Lung (tissue), 12 donors: ENCODE measurements around the gene CGB1. TPM values are rescaled to one million over a fixed set of nuclear protein-coding genes. Genes with fewer than 3 reads are reported as not detected.
"Not testable (repeated sequence)": the region's sequence is repeated elsewhere in the genome, so short reads cannot be mapped to it uniquely, and the experiment has no call there.

Experiments used
- ATAC-seq: fragments of 200-7000 bp; cut with Tn5 transposase; one replicate; pipeline ENCODE4 v1.9.1; 2020; ENCODE audit warnings: moderate number of reproducible peaks; ENCODE audit not compliant: insufficient read depth, low FRiP score
- DNase-seq, 3 donors: peaks; one replicate each; pipeline ENCODE4 v3.0.0-alpha.2; 2013 to 2017
- H3K27ac ChIP-seq, 2 donors: one replicate each; pipeline ENCODE4 v1.5.1; 2013; ENCODE audit warnings: mild to moderate bottlenecking in 2 of 2, moderate library complexity in 2 of 2, control low read depth in 1 of 2, inconsistent platforms in 1 of 2, low read depth in 1 of 2, low read length in 1 of 2
- H3K27me3 ChIP-seq, 3 donors: one replicate each; pipeline ENCODE4 v1.5.1; 2013; ENCODE audit warnings: low read length in 2 of 3; ENCODE audit not compliant: control insufficient read depth in 3 of 3, insufficient read depth in 3 of 3
- H3K36me3 ChIP-seq, 4 donors: one replicate each; pipeline ENCODE4 v1.5.1; 2013; ENCODE audit warnings: low read length in 4 of 4, mild to moderate bottlenecking in 1 of 4, moderate library complexity in 1 of 4; ENCODE audit not compliant: control insufficient read depth in 4 of 4, insufficient read depth in 4 of 4
- H3K4me1 ChIP-seq, 5 donors: one replicate each; pipeline ENCODE4 v1.5.1; 2013; ENCODE audit warnings: low read length in 5 of 5, mild to moderate bottlenecking in 2 of 5, moderate library complexity in 1 of 5; ENCODE audit not compliant: control insufficient read depth in 5 of 5, insufficient read depth in 5 of 5
- H3K4me3 ChIP-seq: one replicate; pipeline ENCODE4 v1.5.1; 2013; ENCODE audit warnings: mild to moderate bottlenecking, control low read depth, moderate library complexity
- H3K9ac ChIP-seq, 2 donors: one replicate each; pipeline ENCODE4 v1.5.1; 2013; ENCODE audit warnings: low read length in 2 of 2, control low read depth in 1 of 2; ENCODE audit not compliant: insufficient read depth in 1 of 2
- H3K9me3 ChIP-seq, 4 donors: one replicate each; pipeline ENCODE4 v1.5.1; 2013; ENCODE audit warnings: low read length in 3 of 4, mild to moderate bottlenecking in 1 of 4, moderate library complexity in 1 of 4; ENCODE audit not compliant: control insufficient read depth in 4 of 4, insufficient read depth in 3 of 4
- CTCF ChIP-seq: IDR thresholded peaks from 2 replicates; pipeline ENCODE4 v1.5.1; 2012; ENCODE audit warnings: mild to moderate bottlenecking; ENCODE audit errors: control extremely low read depth, extremely low read depth
- WGBS, 2 donors: extraction: QIAGEN DNeasy Blood & Tissue Kit; methylation state at CpG; one replicate each; pipeline ENCODE4 v1.1.7; 2013; 5-methylcytosine and 5-hydroxymethylcytosine counted together
- polyA plus RNA-seq, 2 donors: library from polyadenylated mRNA; stranded (reverse); fragments of 200-250 nt; gene quantifications; one replicate each; pipeline ENCODE4 v1.2.1, GENCODE V29; 2013
- total RNA-seq, 2 donors: library from RNA; depleted of rRNA in 1 of 2; stranded (reverse); fragments of >200 nt in 1 of 2; gene quantifications; one replicate each; pipeline ENCODE4 v1.2.1, GENCODE V29; 2014 to 2021
- donor health status: control.
- donor health status: control.
- donor health status: Bipolar disorder and iron deficiency.
- donor health status: healthy.
- donor health status: DM: yes; HTN: yes; CAD: no.

The CGB1 gene
- total and polyA plus RNA-seq, 4 donors: not detected

GRCh38 chr19:49057636-49058234 is 21.0 kb upstream of the CGB1 start, which contains the start of gene CGB7:
Gene CGB7 (minus strand): TSS chr19:49057749. CDS start chr19:49055375, 2,374 bp downstream.
- 2 to 5% methylated on average over 36 to 38 of the region's 38 CpGs for WGBS, 2 donors
- Histone ChIP-seq H3K4me3 (peak within 1 kb of the TSS; percentile 18), H3K27ac (no peak within 1 kb of the TSS), H3K36me3 (no peaks in the 10 kb centered on the region), H3K4me1 (peaks cover 0 to 21% (median 4%) of the 10 kb centered on the region in 5 donors), H3K27me3 (peaks cover 0 to 33% (median 22%) of the 10 kb centered on the region in 3 donors), H3K9me3 (no peaks in the 10 kb centered on the region), H3K9ac (no peak within 1 kb of the TSS)
- no peak for TF ChIP-seq CTCF
- peak; percentile 53 to 66 (median 58) for DNase-seq
- ATAC-seq: peak; percentile 70

- H3K4me1 ChIP-seq: peaks cover 0 to 21% (median 4%) of the 10 kb centered on the region in 5 donors
- not testable (repeated sequence) for H3K9me3 ChIP-seq, H3K36me3 ChIP-seq, ATAC-seq, H3K27ac ChIP-seq, H3K4me3 ChIP-seq, H3K9ac ChIP-seq
- H3K27me3 ChIP-seq: peaks cover 0 to 33% (median 22%) of the 10 kb centered on the region in 3 donors
- WGBS, 2 donors: 2 to 3% methylated on average over 25 to 34 of the region's 34 CpGs
- DNase-seq: peak in 1 of 3 donors; percentile 22
Measured at GRCh38 chr19:49056902-49057596, 20.4 kb upstream of the CGB1 start.

- no peak for TF ChIP-seq CTCF
Measured at GRCh38 chr19:49056101-49056901, 19.6 kb upstream of the CGB1 start.

GRCh38 chr19:49050376-49051033 is 13.8 kb upstream of the CGB1 start:
- not testable (repeated sequence) for H3K4me3 ChIP-seq, H3K36me3 ChIP-seq, ATAC-seq, H3K27me3 ChIP-seq, DNase-seq, H3K27ac ChIP-seq, H3K9me3 ChIP-seq, H3K9ac ChIP-seq, H3K4me1 ChIP-seq
- WGBS, 2 donors: 78 to 85% methylated on average over 24 of the region's 24 CpGs

More at GRCh38 chr19:49056101-49056901, 19.6 kb upstream of the CGB1 start:
- Histone ChIP-seq H3K9ac (no peak overlapping the region), H3K27me3 (peaks cover 0 to 33% (median 22%) of the 10 kb centered on the region in 3 donors), H3K4me3 (peak overlapping the region; percentile 22), H3K27ac (no peak overlapping the region), H3K36me3 (no peaks in the 10 kb centered on the region), H3K9me3 (no peaks in the 10 kb centered on the region), H3K4me1 (peaks cover 0 to 21% (median 4%) of the 10 kb centered on the region in 5 donors)
- WGBS, 2 donors: 0% methylated on average over 63 of the region's 63 CpGs
- DNase-seq: peak; percentile 46 to 56 (median 48)
- ATAC-seq: peak; percentile 81

GRCh38 chr19:49049834-49050233 is 13.1 kb upstream of the CGB1 start:
- H3K27ac ChIP-seq, DNase-seq, H3K36me3 ChIP-seq, H3K4me1 ChIP-seq, H3K9me3 ChIP-seq, H3K9ac ChIP-seq, H3K27me3 ChIP-seq, H3K4me3 ChIP-seq, ATAC-seq: not testable (repeated sequence)
- WGBS, 2 donors: 74 to 79% methylated on average over 3 of the region's 4 CpGs

- DNase-seq, H3K9me3 ChIP-seq, H3K4me1 ChIP-seq, H3K4me3 ChIP-seq, H3K27me3 ChIP-seq, H3K9ac ChIP-seq, H3K36me3 ChIP-seq, H3K27ac ChIP-seq, ATAC-seq: not testable (repeated sequence)
- WGBS, 2 donors: 70 to 75% methylated on average over 8 to 10 of the region's 12 CpGs
Measured at GRCh38 chr19:49049011-49049410, 12.3 kb upstream of the CGB1 start, which contains the start of gene CGB8. Gene CGB8 (minus strand): TSS chr19:49049111. CDS start chr19:49048739, 372 bp downstream.
